HG03439 (cell line): Measurements from ENCODE around the gene LAD1.

Source experiments
- ATAC-seq: cut with Tn5 transposase; IDR thresholded peaks from one replicate; pipeline ENCODE4 v1.9.1; 2021; ENCODE audit warnings: mild to moderate bottlenecking, moderate library complexity; ENCODE audit not compliant: unreplicated experiment

Gene LAD1

GRCh38 chr1:201391651-201392511 lies 7.2 kb downstream of the LAD1 start:
- ATAC-seq: no peak

- no peak for ATAC-seq
Observed at GRCh38 chr1:201391225-201391624, 7.9 kb downstream of the LAD1 start.

- no peak for ATAC-seq
Observed at GRCh38 chr1:201389051-201389450, 10.1 kb downstream of the LAD1 start.

- ATAC-seq: no peak
Observed at GRCh38 chr1:201386208-201386607, 12.9 kb downstream of the LAD1 start.

- peak; percentile 70 for ATAC-seq
Observed at GRCh38 chr1:201385299-201385891, 13.7 kb downstream of the LAD1 start.

- ATAC-seq: no peak
Observed at GRCh38 chr1:201384406-201384782, 14.7 kb downstream of the LAD1 start.

GRCh38 chr1:201383647-201384405 lies 15.3 kb downstream of the LAD1 start:
- ATAC-seq: no peak

GRCh38 chr1:201381130-201381529 lies 18.0 kb downstream of the LAD1 start:
- no peak for ATAC-seq

- ATAC-seq: no peak
Observed at GRCh38 chr1:201379733-201380242, 19.3 kb downstream of the LAD1 start.

GRCh38 chr1:201378804-201379203 lies 20.3 kb downstream of the LAD1 start:
- no peak for ATAC-seq

DNA sequence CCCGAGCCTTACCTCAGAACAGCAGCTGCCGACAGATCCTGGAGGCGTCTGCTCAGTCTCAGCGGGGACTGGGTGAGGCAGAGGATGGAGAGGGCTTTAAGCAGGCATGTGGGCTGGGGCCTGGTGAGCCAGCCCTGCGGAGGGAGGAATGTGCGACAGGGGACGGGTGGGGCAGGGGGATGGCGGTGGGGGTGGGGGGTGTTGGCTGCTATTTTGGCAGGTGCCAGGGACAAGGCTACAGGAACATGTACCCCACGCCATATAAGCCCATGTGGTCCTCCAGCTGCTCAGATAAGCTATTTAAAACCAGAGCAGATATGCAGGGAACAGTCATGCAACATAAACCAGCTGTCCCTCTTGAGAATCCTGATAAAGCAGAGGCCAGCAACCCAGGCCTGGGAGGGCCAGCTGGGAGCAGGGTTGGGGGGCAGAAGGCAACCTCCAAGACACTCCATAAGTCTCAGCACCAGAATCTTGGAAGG lies 21.5 kb downstream of the LAD1 start, which contains the start of gene TNNT2:
Gene TNNT2, minus strand, starts transcription at position 70 of the 482 bp plus-strand sequence. CDS start 4,426 bp downstream, outside the sequence.
- ATAC-seq: no peak

- no peak for ATAC-seq
Observed at GRCh38 chr1:201376464-201377374, 22.4 kb downstream of the LAD1 start.

- no peak for ATAC-seq
Observed at GRCh38 chr1:201376107-201376463, 23.0 kb downstream of the LAD1 start.

GRCh38 chr1:201375169-201375568 lies 24.0 kb downstream of the LAD1 start:
- ATAC-seq: no peak

GRCh38 chr1:201374364-201374763 lies 24.8 kb downstream of the LAD1 start:
- ATAC-seq: no peak

DNA sequence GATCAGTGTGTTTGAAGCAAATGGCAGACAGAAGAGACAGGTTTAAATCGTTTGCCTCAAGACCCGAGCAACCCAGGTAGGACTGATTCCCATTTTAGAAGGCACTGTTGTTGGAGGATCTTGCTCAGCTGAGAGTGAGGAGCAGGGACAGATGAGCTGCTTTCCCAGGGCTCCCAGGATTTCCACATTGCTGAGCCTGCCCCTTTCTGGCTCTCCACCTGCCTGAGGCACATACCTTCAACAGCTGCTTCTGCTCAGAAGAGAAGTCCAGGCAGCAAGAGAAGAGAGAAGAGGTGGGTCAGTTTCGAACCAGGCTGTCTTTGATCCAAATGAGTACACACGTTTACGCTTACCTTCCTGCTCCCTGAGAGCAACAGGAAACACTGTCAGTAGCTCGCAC lies 27.3 kb downstream of the LAD1 start:
- no peak for ATAC-seq

DNA sequence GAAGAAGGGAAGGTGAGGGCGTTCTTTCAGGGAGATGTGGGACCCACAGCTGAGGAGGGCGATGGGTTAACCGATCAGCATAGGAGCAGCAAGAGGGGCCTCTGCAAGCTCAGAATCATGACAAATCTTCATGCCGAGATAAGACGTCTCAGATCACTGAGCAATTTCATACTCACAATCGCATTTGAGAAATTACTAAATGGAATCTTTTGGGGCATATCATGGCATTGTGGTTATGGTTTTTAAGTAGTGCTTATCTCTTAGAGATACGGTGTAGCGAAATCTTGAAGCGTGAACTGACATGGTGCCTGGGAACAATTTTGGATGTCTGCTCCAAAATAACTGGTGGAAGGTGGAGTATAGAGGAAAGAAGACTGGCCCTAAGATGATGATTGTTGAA lies 27.8 kb downstream of the LAD1 start:
- no peak for ATAC-seq

DNA sequence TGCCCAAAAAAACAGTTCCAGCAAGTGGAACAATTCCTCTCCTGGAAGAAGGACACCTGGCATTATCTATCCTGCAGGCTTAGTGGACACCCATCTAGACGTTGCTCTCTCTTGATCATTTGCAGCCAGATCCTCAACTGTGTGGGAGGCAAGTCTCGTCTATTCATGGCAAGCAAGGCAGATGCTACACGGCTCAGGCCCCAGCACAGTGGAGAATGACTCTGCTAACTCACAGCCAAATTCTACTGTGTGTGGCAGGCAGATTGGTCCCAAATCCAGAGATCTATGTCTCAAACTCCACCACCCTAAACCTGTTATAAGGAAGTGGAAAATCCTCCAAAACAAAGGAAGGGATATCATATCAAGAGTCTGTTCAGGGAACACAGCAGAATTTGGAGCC lies 28.6 kb downstream of the LAD1 start:
- ATAC-seq: no peak

DNA sequence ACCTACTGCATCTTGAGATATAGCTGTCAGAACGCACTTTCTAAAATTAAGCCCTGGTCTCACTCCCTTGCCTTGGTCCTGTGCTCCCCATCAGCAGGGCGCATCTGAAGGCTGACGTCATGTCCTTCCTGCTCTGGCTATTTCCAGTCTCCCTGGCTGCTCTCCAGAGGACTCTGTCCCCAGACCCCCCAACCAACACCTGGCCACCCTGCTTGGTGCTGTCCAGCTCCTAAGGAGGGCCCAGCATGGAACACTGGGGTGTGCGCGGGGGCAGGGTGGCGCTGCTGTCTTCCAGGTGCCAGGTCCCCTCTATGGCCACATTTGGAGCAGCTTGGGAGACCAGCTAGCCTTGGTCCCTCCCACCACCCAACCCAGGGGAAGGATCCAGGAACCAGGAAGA lies 29.9 kb downstream of the LAD1 start:
- no peak for ATAC-seq

DNA sequence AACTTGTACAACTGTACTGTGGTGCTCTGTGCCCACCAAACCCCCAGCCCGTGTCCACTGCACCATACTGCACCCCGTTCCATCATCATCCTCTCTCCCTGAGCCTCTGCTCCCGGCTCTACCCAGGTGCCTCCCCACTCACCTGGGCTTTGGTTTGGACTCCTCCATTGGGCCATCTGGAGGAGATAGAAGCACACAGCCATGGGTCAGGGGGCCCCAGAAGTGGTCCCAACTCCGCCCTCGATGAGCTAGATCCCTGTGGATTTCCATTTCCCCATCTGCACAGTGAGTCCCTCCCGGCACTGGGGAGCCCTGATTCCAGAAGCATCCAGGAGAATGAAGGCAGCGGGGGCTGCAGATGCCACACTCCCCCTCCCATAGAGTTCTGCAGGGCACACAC lies 32.4 kb downstream of the LAD1 start:
- ATAC-seq: no peak
